HepG2 (cell line): ENCODE measurements around the gene ABCC3. TPM values are rescaled to one million over a fixed set of nuclear protein-coding genes. Genes with fewer than 3 reads are reported as not detected.

Source experiments
- FOXO1 ChIP-seq: sonication (generic); formaldehyde crosslinking; IDR thresholded peaks from 2 replicates; pipeline ENCODE4 v1.4.0; 2020; ENCODE audit warnings: missing genetic modification reagents
- HES4 ChIP-seq: sonication (generic); formaldehyde crosslinking; IDR thresholded peaks from 2 replicates; pipeline ENCODE4 v1.9.0; 2021; ENCODE audit warnings: mild to moderate bottlenecking, missing genetic modification reagents, borderline replicate concordance
- HMG20B ChIP-seq: conservative IDR thresholded peaks from 2 replicates; pipeline ENCODE4 v1.6.1; 2016; ENCODE audit warnings: missing genetic modification reagents, missing compliant biosample characterization
- KDM3A ChIP-seq: IDR thresholded peaks from 2 replicates; pipeline ENCODE4 v1.6.1; 2018; ENCODE audit warnings: low read depth, missing compliant biosample characterization
- NCOA5 ChIP-seq: sonication (generic); formaldehyde crosslinking; IDR thresholded peaks from 2 replicates; pipeline ENCODE4 v1.4.0; 2020; ENCODE audit warnings: missing genetic modification reagents
- NFKBIZ ChIP-seq: IDR thresholded peaks from 2 replicates; pipeline ENCODE4 v1.6.1; 2018; ENCODE audit warnings: missing genetic modification reagents, missing compliant biosample characterization
- PHF8 ChIP-seq: sonication (generic); formaldehyde crosslinking; IDR thresholded peaks from 2 replicates; pipeline ENCODE4 v1.5.0; 2020; ENCODE audit warnings: missing genetic modification reagents
- PRDM10 ChIP-seq: sonication (generic); formaldehyde crosslinking; IDR thresholded peaks from 2 replicates; pipeline ENCODE4 v1.4.0; 2020; ENCODE audit warnings: low read depth, missing genetic modification reagents
- RXRA ChIP-seq: sonication (generic); formaldehyde crosslinking; IDR thresholded peaks from 2 replicates; pipeline ENCODE4 v1.5.1; 2020; ENCODE audit warnings: missing genetic modification reagents
- SRF ChIP-seq: IDR thresholded peaks from 2 replicates; pipeline ENCODE4 v1.6.1; 2011; ENCODE audit warnings: mild to moderate bottlenecking, low read depth, low read length, moderate library complexity
- ZFP1 ChIP-seq: IDR thresholded peaks from 2 replicates; pipeline ENCODE4 v1.6.1; 2016
- ZNF136 ChIP-seq: sonication (generic); formaldehyde crosslinking; IDR thresholded peaks from 2 replicates; pipeline ENCODE4 v1.8.1; 2022; ENCODE audit warnings: low read depth, mild to moderate bottlenecking, moderate library complexity, missing genetic modification reagents
- ZNF407 ChIP-seq: sonication (generic); formaldehyde crosslinking; IDR thresholded peaks from one replicate; pipeline ENCODE4 v1.5.1; 2020; ENCODE audit warnings: mild to moderate bottlenecking, missing genetic modification reagents; ENCODE audit errors: not compliant biosample characterization
- ZNF547 ChIP-seq: sonication (generic); formaldehyde crosslinking; IDR thresholded peaks from 2 replicates; pipeline ENCODE4 v1.5.1; 2020; ENCODE audit warnings: mild to moderate bottlenecking, missing genetic modification reagents
- ZNF605 ChIP-seq: sonication (generic); formaldehyde crosslinking; IDR thresholded peaks from 2 replicates; pipeline ENCODE4 v1.8.0; 2022; ENCODE audit warnings: mild to moderate bottlenecking, missing genetic modification reagents
- ZNF775 ChIP-seq: sonication (generic); formaldehyde crosslinking; IDR thresholded peaks from 2 replicates; pipeline ENCODE4 v1.4.0; 2020; ENCODE audit warnings: missing genetic modification reagents, mild to moderate bottlenecking, moderate library complexity, borderline replicate concordance
- ZNF776 ChIP-seq: sonication (generic); formaldehyde crosslinking; IDR thresholded peaks from 2 replicates; pipeline ENCODE4 v1.4.0; 2020; ENCODE audit warnings: mild to moderate bottlenecking, missing genetic modification reagents
- polyA plus RNA-seq, 8 experiments: library from polyadenylated mRNA; depleted of rRNA in 3 of 8; stranded (reverse) in 7 of 8; unstranded in 1 of 8; fragments of >200 nt; fragmentation: Illumina TruSeq in 4 of 8; extraction: Trizol in 4 of 8; gene quantifications; 2 replicates each; pipeline versions ENCODE4 v1.2.1 to v1.2.3, GENCODE V29; 2011 to 2016; ENCODE audit warnings: low read depth in 4 of 8, missing spikeins in 1 of 8, mixed read lengths in 1 of 8; ENCODE audit not compliant: insufficient read depth in 1 of 8
- total RNA-seq, 5 experiments: library from RNA; depleted of rRNA; stranded (reverse); fragments of >200 nt; fragmentation: Illumina TruSeq; extraction: Trizol; gene quantifications; 2 replicates each; pipeline ENCODE4 v1.2.3, GENCODE V29; 2016; ENCODE audit warnings: low read depth in 1 of 5

Gene ABCC3
- total and polyA plus RNA-seq, 2 of the 13 experiments (the other 11 are each of a cell fraction or from before 2014, with no cell fraction given), result 25.2 to 50.7 TPM

- TF ChIP-seq FOXO1 (peak; percentile 58; the same call in 1 of the 2 replicates), PHF8 (CRISPR knock-in tag) (0 out of 2 replicates have a peak, but pooled peaks have one; percentile 25), SRF (no peak), ZNF776 (CRISPR knock-in tag) (no peak), NFKBIZ (CRISPR knock-in tag) (peak; percentile 76; the same call in 1 of the 2 replicates), ZNF136 (CRISPR knock-in tag) (no peak), ZNF605 (CRISPR knock-in tag) (peak; percentile 62; the same call in 1 of the 2 replicates), PRDM10 (CRISPR knock-in tag) (0 out of 2 replicates have a peak, but pooled peaks have one; percentile 21), ZNF775 (CRISPR knock-in tag) (no peak), HES4 (no peak), ZFP1 (CRISPR knock-in tag) (0 out of 2 replicates have a peak, but pooled peaks have one; percentile 42), HMG20B (CRISPR knock-in tag) (0 out of 2 replicates have a peak, but pooled peaks have one; percentile 26), NCOA5 (CRISPR knock-in tag) (no peak), ZNF547 (no peak), ZNF407 (CRISPR knock-in tag) (no peak), RXRA (CRISPR knock-in tag) (peak; percentile 58), KDM3A (CRISPR knock-in tag) (peak; percentile 72; the same call in 1 of the 2 replicates)
Observed at GRCh38 chr17:50630524-50631194, 4.0 kb upstream of the ABCC3 start (continued).
